ENCODE results near the gene LBX2.

Gene LBX2

GRCh38 chr2:74454654-74455511, 44.5 kb downstream of the LBX2 start, which contains the start of gene INO80B:
TSS of gene INO80B (plus strand) at chr2:74455087. CDS start at chr2:74455117, 30 bp downstream.
- no peak for TF ChIP-seq CTCF (IDR thresholded peaks at IDR 0.05)

- no peak for TF ChIP-seq CTCF (IDR thresholded peaks at IDR 0.05)
Measured at GRCh38 chr2:74450570-74451190, 48.7 kb downstream of the LBX2 start.

- TF ChIP-seq CTCF (IDR thresholded peaks at IDR 0.05) = no peak
Measured at GRCh38 chr2:74448771-74449170, 50.6 kb downstream of the LBX2 start.
